Measurements from ENCODE around the gene HDAC3.

- TF ChIP-seq, protein P1, sequence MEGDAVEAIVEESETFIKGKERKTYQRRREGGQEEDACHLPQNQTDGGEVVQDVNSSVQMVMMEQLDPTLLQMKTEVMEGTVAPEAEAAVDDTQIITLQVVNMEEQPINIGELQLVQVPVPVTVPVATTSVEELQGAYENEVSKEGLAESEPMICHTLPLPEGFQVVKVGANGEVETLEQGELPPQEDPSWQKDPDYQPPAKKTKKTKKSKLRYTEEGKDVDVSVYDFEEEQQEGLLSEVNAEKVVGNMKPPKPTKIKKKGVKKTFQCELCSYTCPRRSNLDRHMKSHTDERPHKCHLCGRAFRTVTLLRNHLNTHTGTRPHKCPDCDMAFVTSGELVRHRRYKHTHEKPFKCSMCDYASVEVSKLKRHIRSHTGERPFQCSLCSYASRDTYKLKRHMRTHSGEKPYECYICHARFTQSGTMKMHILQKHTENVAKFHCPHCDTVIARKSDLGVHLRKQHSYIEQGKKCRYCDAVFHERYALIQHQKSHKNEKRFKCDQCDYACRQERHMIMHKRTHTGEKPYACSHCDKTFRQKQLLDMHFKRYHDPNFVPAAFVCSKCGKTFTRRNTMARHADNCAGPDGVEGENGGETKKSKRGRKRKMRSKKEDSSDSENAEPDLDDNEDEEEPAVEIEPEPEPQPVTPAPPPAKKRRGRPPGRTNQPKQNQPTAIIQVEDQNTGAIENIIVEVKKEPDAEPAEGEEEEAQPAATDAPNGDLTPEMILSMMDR (IDR thresholded peaks at IDR 0.05) = peak in 1 of 6 experiments; percentile 7
- TF ChIP-seq POLR2A (IDR thresholded peaks at IDR 0.05) = peak in 1 of 2 donors; percentile 42
These were observed 14.4 kb upstream of the HDAC3 start, which contains the start of gene FCHSD1 for GRCh38 chr5:141650851-141651727.

All from thyroid gland (tissue), 4 donors.